Mesothelial cell of epicardium (in vitro differentiated cells): ENCODE data around the gene STK38. TPM values are rescaled to one million over a fixed set of nuclear protein-coding genes. Genes with fewer than 3 reads are reported as not detected.
A peak's percentile ranks its signal among the peaks of the same experiment; 100 is the strongest.

ENCODE experiments used
- DNase-seq, 2 experiments: peaks; one replicate each; pipeline ENCODE4 v3.0.0; 2021; ENCODE audit warnings: low spot score in 2 of 2; ENCODE audit not compliant: unreplicated experiment in 2 of 2
- H3K27ac Mint-ChIP-seq: 2 replicates; pipeline ENCODE4 v1.8.0; 2021; ENCODE audit warnings: mixed read lengths
- H3K27me3 Mint-ChIP-seq: 2 replicates; pipeline ENCODE4 v1.8.0; 2021; ENCODE audit warnings: low read depth, mixed read lengths
- H3K36me3 Mint-ChIP-seq: 2 replicates; pipeline ENCODE4 v1.8.0; 2021; ENCODE audit warnings: mixed read lengths
- H3K4me1 Mint-ChIP-seq: 2 replicates; pipeline ENCODE4 v1.8.0; 2021; ENCODE audit warnings: mixed read lengths
- H3K4me3 Mint-ChIP-seq: 2 replicates; pipeline ENCODE4 v1.8.0; 2021; ENCODE audit warnings: mild to moderate bottlenecking, moderate library complexity, mixed read lengths
- H3K9me3 Mint-ChIP-seq: 2 replicates; pipeline ENCODE4 v1.8.0; 2021; ENCODE audit warnings: mixed read lengths
- CTCF ChIP-seq: fragments of 200-600 bp; sonication (generic); IDR thresholded peaks from one replicate; pipeline ENCODE4 v1.5.0; 2021; ENCODE audit warnings: antibody characterized with exemption; ENCODE audit not compliant: unreplicated experiment
- total RNA-seq: library from RNA; stranded (reverse); gene quantifications from 3 replicates; pipeline ENCODE4 v1.2.1, GENCODE V29; 2021

STK38 gene
- total RNA-seq, 1 donor from 2014 or later = 47.8 TPM

DNA sequence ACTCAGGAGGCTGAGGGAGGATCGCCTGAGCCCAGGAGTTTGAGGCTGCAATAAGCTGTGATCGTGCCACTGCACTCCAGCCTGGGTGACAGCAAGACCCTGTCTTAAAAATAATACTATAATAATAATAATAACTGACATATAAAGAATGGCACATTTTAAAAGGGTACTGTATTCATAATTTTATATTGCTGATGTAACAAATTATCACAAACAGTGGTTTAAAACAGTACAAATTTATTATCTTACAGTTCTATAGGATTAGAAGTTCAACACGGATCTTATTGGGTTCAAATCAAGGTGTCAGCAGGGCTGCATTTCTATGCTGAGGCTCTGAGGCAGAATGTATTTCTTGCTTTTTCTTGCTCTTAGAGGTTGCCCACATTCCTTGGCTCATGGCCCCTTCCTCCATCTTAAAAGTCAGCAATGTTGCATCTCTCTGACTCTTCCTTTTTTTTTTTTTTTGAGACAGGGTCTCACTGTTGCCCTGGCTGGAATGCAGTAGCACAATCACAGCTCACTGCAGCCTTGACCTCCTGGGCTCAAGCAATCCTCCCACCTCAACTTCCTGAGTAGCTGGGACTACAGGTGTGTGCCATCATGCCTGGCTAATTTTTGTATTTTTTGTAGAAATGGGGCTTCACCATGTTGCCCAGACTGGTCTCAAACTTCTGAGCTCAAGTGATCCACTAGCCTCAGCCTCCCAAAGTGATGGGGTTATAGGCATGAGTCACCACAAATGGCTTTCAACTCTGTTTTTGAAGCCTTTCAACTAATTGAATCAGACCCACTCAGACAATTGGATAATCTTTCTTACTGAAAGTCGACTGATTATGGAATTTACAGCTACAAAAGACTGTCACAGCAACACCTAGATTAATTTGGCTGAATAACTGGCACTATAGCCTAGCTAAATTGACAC lies 24.1 kb upstream of the STK38 start:
- DNase-seq = no peak
- Mint-ChIP-seq H3K4me1 (peaks cover 2% of the 10 kb centered on the region), H3K27ac (no peak overlapping the region)

GRCh38 chr6:36570264-36570663 lies 23.0 kb upstream of the STK38 start:
- no peaks in the 10 kb centered on the region for H3K36me3 Mint-ChIP-seq
- H3K27ac Mint-ChIP-seq = no peak overlapping the region
- no peaks in the 10 kb centered on the region for H3K27me3 Mint-ChIP-seq
- no peak for DNase-seq
- H3K4me3 Mint-ChIP-seq = no peak overlapping the region
- H3K4me1 Mint-ChIP-seq = peaks cover 2% of the 10 kb centered on the region
- peaks cover 3% of the 10 kb centered on the region for H3K9me3 Mint-ChIP-seq
- no peak for TF ChIP-seq CTCF

More for the DNA sequence above, 24.1 kb upstream of the STK38 start:
- peaks cover 3% of the 10 kb centered on the region for H3K9me3 Mint-ChIP-seq
- TF ChIP-seq CTCF = no peak
- no peak overlapping the region for H3K4me3 Mint-ChIP-seq
- H3K36me3 Mint-ChIP-seq = no peaks in the 10 kb centered on the region
- H3K27me3 Mint-ChIP-seq = no peaks in the 10 kb centered on the region

- H3K4me3 Mint-ChIP-seq = no peak overlapping the region
- no peak for DNase-seq
- H3K36me3 Mint-ChIP-seq = no peaks in the 10 kb centered on the region
- H3K27ac Mint-ChIP-seq = no peak overlapping the region
- no peaks in the 10 kb centered on the region for H3K9me3 Mint-ChIP-seq
- H3K4me1 Mint-ChIP-seq = peaks cover 13% of the 10 kb centered on the region
- no peak for TF ChIP-seq CTCF
- H3K27me3 Mint-ChIP-seq = no peaks in the 10 kb centered on the region
These were observed 19.2 kb upstream of the STK38 start for GRCh38 chr6:36566418-36566905.

- Mint-ChIP-seq H3K4me3 (no peak overlapping the region), H3K9me3 (no peaks in the 10 kb centered on the region), H3K27me3 (no peaks in the 10 kb centered on the region), H3K4me1 (peaks cover 15% of the 10 kb centered on the region), H3K36me3 (no peaks in the 10 kb centered on the region), H3K27ac (no peak overlapping the region)
- no peak for DNase-seq
- TF ChIP-seq CTCF = no peak
These were observed 16.6 kb upstream of the STK38 start for GRCh38 chr6:36563928-36564284.

GRCh38 chr6:36563237-36563927 lies 16.1 kb upstream of the STK38 start:
- H3K4me1 Mint-ChIP-seq = peaks cover 15% of the 10 kb centered on the region
- no peaks in the 10 kb centered on the region for H3K9me3 Mint-ChIP-seq
- TF ChIP-seq CTCF = no peak
- DNase-seq = no peak
- H3K36me3 Mint-ChIP-seq = no peaks in the 10 kb centered on the region
- H3K4me3 Mint-ChIP-seq = no peak overlapping the region
- H3K27ac Mint-ChIP-seq = peak overlapping the region; percentile 23
- no peaks in the 10 kb centered on the region for H3K27me3 Mint-ChIP-seq
